Keratinocyte (primary cell): ENCODE results near the gene COMMD9. TPM values are rescaled to one million over a fixed set of nuclear protein-coding genes. Genes with fewer than 3 reads are reported as not detected.

ENCODE experiments used
- DNase-seq: peaks from one replicate; pipeline ENCODE4 v3.0.0-alpha.2; 2011; ENCODE audit warnings: low read depth, missing footprints, low spot score
- FAIRE-seq: peaks from 2 replicates; lab custom pipeline; 2011; peaks lifted over from hg19 to GRCh38; lab: Jason Lieb, UNC
- H2AFZ ChIP-seq: 2 replicates; pipeline ENCODE4 v1.6.0; 2012; ENCODE audit warnings: low read length, control low read depth, inconsistent platforms; ENCODE audit not compliant: control insufficient read depth
- H3K27ac ChIP-seq: 2 replicates; pipeline ENCODE4 v1.5.1; 2011; ENCODE audit warnings: low read length; ENCODE audit not compliant: control insufficient read depth, insufficient read depth
- H3K27me3 ChIP-seq: 3 replicates; pipeline ENCODE4 v1.6.0; 2011; ENCODE audit warnings: low read length; ENCODE audit not compliant: control insufficient read depth, insufficient read depth; ENCODE audit errors: extremely low read depth
- H3K36me3 ChIP-seq, 2 experiments: 2 replicates in 1 of 2; 3 replicates in 1 of 2; pipeline ENCODE4 v1.5.1; 2011; ENCODE audit warnings: low read length in 2 of 2, mild to moderate bottlenecking in 1 of 2; ENCODE audit not compliant: control insufficient read depth in 2 of 2, insufficient read depth in 2 of 2; ENCODE audit errors: extremely low read depth in 1 of 2
- H3K4me1 ChIP-seq: 3 replicates; pipeline ENCODE4 v1.5.1; 2011; ENCODE audit warnings: low read length; ENCODE audit not compliant: control insufficient read depth, insufficient read depth; ENCODE audit errors: extremely low read depth
- H3K4me2 ChIP-seq: 3 replicates; pipeline ENCODE4 v1.6.0; 2011; ENCODE audit warnings: low read depth, low read length; ENCODE audit not compliant: control insufficient read depth, insufficient read depth; ENCODE audit errors: extremely low read depth
- H3K4me3 ChIP-seq, 3 experiments: fragments of 200-600 bp in 1 of 3; sonication (generic) in 1 of 3; 2 replicates in 2 of 3; 3 replicates in 1 of 3; pipeline ENCODE4 v1.5.1; 2011 to 2016; ENCODE audit warnings: low read length in 3 of 3, mild to moderate bottlenecking in 3 of 3, control low read depth in 2 of 3, inconsistent platforms in 1 of 3, low read depth in 1 of 3, mixed read lengths in 1 of 3, mixed run types in 1 of 3, moderate library complexity in 1 of 3; ENCODE audit not compliant: control insufficient read depth in 2 of 3, insufficient read depth in 2 of 3; ENCODE audit errors: extremely low read depth in 1 of 3
- H3K79me2 ChIP-seq: 2 replicates; pipeline ENCODE4 v1.6.0; 2012; ENCODE audit warnings: low read length; ENCODE audit not compliant: control insufficient read depth, insufficient read depth
- H3K9ac ChIP-seq: 3 replicates; pipeline ENCODE4 v1.6.0; 2011; ENCODE audit warnings: low read length; ENCODE audit not compliant: control insufficient read depth, insufficient read depth; ENCODE audit errors: extremely low read depth
- H3K9me1 ChIP-seq: 3 replicates; pipeline ENCODE4 v1.6.0; 2011; ENCODE audit warnings: low read length; ENCODE audit not compliant: control insufficient read depth, insufficient read depth; ENCODE audit errors: extremely low read depth
- H3K9me3 ChIP-seq: 2 replicates; pipeline ENCODE4 v1.5.1; 2012; ENCODE audit warnings: low read depth, low read length; ENCODE audit not compliant: control insufficient read depth
- H4K20me1 ChIP-seq: 3 replicates; pipeline ENCODE4 v1.6.0; 2011; ENCODE audit warnings: low read length; ENCODE audit not compliant: control insufficient read depth, insufficient read depth; ENCODE audit errors: extremely low read depth
- CTCF ChIP-seq, 3 experiments: IDR thresholded peaks in 1 of 3; conservative IDR thresholded peaks in 1 of 3; optimal IDR thresholded peaks in 1 of 3; 2 replicates in 2 of 3; 3 replicates in 1 of 3; pipeline versions ENCODE3 to v1.5.1; 2011; ENCODE audit warnings: low read length in 3 of 3, mild to moderate bottlenecking in 3 of 3, moderate library complexity in 2 of 3, control low read depth in 1 of 3, inconsistent platforms in 1 of 3; ENCODE audit not compliant: insufficient read depth in 2 of 3; ENCODE audit errors: extremely low read depth in 1 of 3
- EZH2 ChIP-seq: IDR thresholded peaks from one replicate; pipeline ENCODE4 v1.6.1; 2012; ENCODE audit warnings: inconsistent platforms, mild to moderate bottlenecking, low read length, moderate library complexity
- dilution Hi-C: fragments of 300-500 bp; cut with MboI; formaldehyde crosslinking; loops from one replicate; pipeline ENCODE4 v1.7.0; 2020; ENCODE audit warnings: low sequenced_read_pairs; ENCODE audit not compliant: extremely low pct_ligation_motif_present
- polyA plus RNA-seq, 5 experiments: library from polyadenylated mRNA; depleted of rRNA in 3 of 5; stranded (reverse) in 3 of 5; stranded (forward) in 1 of 5; unstranded in 1 of 5; fragments of >200 nt; gene quantifications; 1 replicate in 1 of 5; 2 replicates in 3 of 5; 3 replicates in 1 of 5; pipeline versions ENCODE4 v1.2.1 to v1.2.3, GENCODE V29; 2011 to 2012; ENCODE audit warnings: missing spikeins in 2 of 5, low read depth in 1 of 5, low replicate concordance in 1 of 5

COMMD9 gene
- polyA plus RNA-seq, 1 donor (not counting 4 experiments of a cell fraction or from before 2014, with no cell fraction given) = 52.6 TPM

- H3K27ac ChIP-seq = no peak overlapping the region
- H4K20me1 ChIP-seq = no peaks in the 10 kb centered on the region
- no peaks in the 10 kb centered on the region for H3K9me1 ChIP-seq
- TF ChIP-seq CTCF (optimal IDR thresholded peaks at IDR 0.05 in 1 of 3, IDR thresholded peaks at IDR 0.05 in 1 of 3, conservative IDR thresholded peaks at IDR 0.05 in 1 of 3; ENCODE audit: extremely low read depth in 1 of 3, insufficient read depth in 2 of 3, low read length in 3 of 3) = no peak
- no peak for TF ChIP-seq EZH2
- H3K4me3 ChIP-seq = no peak overlapping the region
- no peak overlapping the region for H3K9ac ChIP-seq
- FAIRE-seq = peak; percentile 13
- peaks cover 6% of the 10 kb centered on the region for H3K79me2 ChIP-seq
- peaks cover 9% of the 10 kb centered on the region for H3K4me1 ChIP-seq
- H3K27me3 ChIP-seq = no peaks in the 10 kb centered on the region
- H3K36me3 ChIP-seq = peaks cover 0 to 3% of the 10 kb centered on the region in 2 experiments
- no peak overlapping the region for H3K4me2 ChIP-seq
- no peaks in the 10 kb centered on the region for H3K9me3 ChIP-seq
- DNase-seq = no peak
- dilution Hi-C loops = loop anchor here (25.0 kb wide), 1 partner anchor 107 kb away; no protein-coding TSS in a partner anchor
- H2AFZ ChIP-seq = no peak overlapping the region
Measured at GRCh38 chr11:36280531-36280930, 8.7 kb downstream of the COMMD9 start.

GRCh38 chr11:36278531-36279282 lies 10.5 kb downstream of the COMMD9 start:
- H3K9ac ChIP-seq = no peak overlapping the region
- H3K9me3 ChIP-seq = no peaks in the 10 kb centered on the region
- dilution Hi-C loops = loop anchor here (25.0 kb wide), 1 partner anchor 109 kb away; no protein-coding TSS in a partner anchor
- H3K27me3 ChIP-seq = no peaks in the 10 kb centered on the region
- H3K27ac ChIP-seq = no peak overlapping the region
- H3K4me1 ChIP-seq = peaks cover 9% of the 10 kb centered on the region
- H3K4me3 ChIP-seq = no peak overlapping the region
- no peak overlapping the region for H2AFZ ChIP-seq
- FAIRE-seq (no peak), DNase-seq (no peak)
- TF ChIP-seq EZH2 = no peak
- TF ChIP-seq CTCF (optimal IDR thresholded peaks at IDR 0.05 in 1 of 3, IDR thresholded peaks at IDR 0.05 in 1 of 3, conservative IDR thresholded peaks at IDR 0.05 in 1 of 3; ENCODE audit: extremely low read depth in 1 of 3, insufficient read depth in 2 of 3, low read length in 3 of 3) = no peak
- H3K9me1 ChIP-seq = no peaks in the 10 kb centered on the region
- H3K79me2 ChIP-seq = peaks cover 6% of the 10 kb centered on the region
- no peak overlapping the region for H3K4me2 ChIP-seq
- peaks cover 0 to 10% of the 10 kb centered on the region in 2 experiments for H3K36me3 ChIP-seq
- H4K20me1 ChIP-seq = no peaks in the 10 kb centered on the region
